IMR-90 (cell line): ENCODE results near the gene SGO2. TPM values are rescaled to one million over a fixed set of nuclear protein-coding genes. Genes with fewer than 3 reads are reported as not detected.

Experiments
- ATAC-seq: fragments of 200-7000 bp; cut with Tn5 transposase; 2 replicates; pipeline ENCODE4 v1.9.1; 2020; ENCODE audit warnings: low read depth, mild to moderate bottlenecking, moderate library complexity
- BruUV-seq: library from RNA; stranded (reverse); fragments of 400-500 nt; replicated peaks from 2 replicates; lab custom pipeline; 2021; lab: Mats Ljungman, UMichigan
- CTCF ChIA-PET: fragments of 300-600 bp; formaldehyde crosslinking; extraction: SDS; loops from one replicate; lab custom pipeline; 2021; ENCODE audit warnings: antibody characterized with exemption; lab: Yijun Ruan, JAX
- POLR2A ChIA-PET: fragments of 300-600 bp; sonication (Branson Sonifier 250); formaldehyde crosslinking; loops from one replicate; lab custom pipeline; 2022; ENCODE audit warnings: antibody characterized with exemption; ENCODE audit not compliant: unreplicated experiment; lab: Charles Lee
- DNase-seq: peaks from one replicate; pipeline ENCODE4 v3.0.0; 2013
- H2AFZ ChIP-seq: replicated peaks from 2 replicates; pipeline ENCODE3; 2013; ENCODE audit warnings: low read length, mild to moderate bottlenecking; ENCODE audit not compliant: poor library complexity
- H2AK5ac ChIP-seq: 2 replicates; pipeline ENCODE4 v1.6.1; 2013; ENCODE audit warnings: low read depth, low read length, inconsistent platforms
- H2AK9ac ChIP-seq: replicated peaks from 2 replicates; pipeline ENCODE3; 2013; ENCODE audit warnings: mild to moderate bottlenecking, low read depth, low read length, moderate library complexity; ENCODE audit not compliant: poor library complexity
- H2BK120ac ChIP-seq: 2 replicates; pipeline ENCODE4 v1.6.1; 2013; ENCODE audit warnings: low read depth, low read length, inconsistent platforms
- H2BK15ac ChIP-seq: 3 replicates; pipeline ENCODE4 v1.6.1; 2013; ENCODE audit warnings: low read depth, low read length, inconsistent platforms
- H2BK20ac ChIP-seq: 2 replicates; pipeline ENCODE4 v1.6.1; 2013; ENCODE audit warnings: low read depth, mild to moderate bottlenecking, inconsistent platforms, low read length, moderate library complexity
- H2BK5ac ChIP-seq: 2 replicates; pipeline ENCODE4 v1.6.1; 2013; ENCODE audit warnings: mild to moderate bottlenecking, low read depth, low read length, inconsistent platforms; ENCODE audit not compliant: poor library complexity, severe bottlenecking
- H3K14ac ChIP-seq: replicated peaks from 2 replicates; pipeline ENCODE4 v1.6.1; 2013; ENCODE audit warnings: low read depth, low read length, inconsistent platforms
- H3K18ac ChIP-seq: 2 replicates; pipeline ENCODE4 v1.6.1; 2013; ENCODE audit warnings: low read depth, low read length, control low read depth
- H3K23ac ChIP-seq: 2 replicates; pipeline ENCODE4 v1.6.1; 2013; ENCODE audit warnings: low read depth, low read length, inconsistent platforms
- H3K27ac ChIP-seq: 2 replicates; pipeline ENCODE4 v1.5.1; 2013; ENCODE audit warnings: mild to moderate bottlenecking, control low read depth, low read length; ENCODE audit not compliant: insufficient read depth
- H3K27me3 ChIP-seq: 2 replicates; pipeline ENCODE4 v1.6.1; 2013; ENCODE audit warnings: low read length; ENCODE audit not compliant: control insufficient read depth, insufficient read depth
- H3K36me3 ChIP-seq: 2 replicates; pipeline ENCODE4 v1.6.1; 2013; ENCODE audit warnings: low read length, mixed read lengths; ENCODE audit not compliant: control insufficient read depth, insufficient read depth
- H3K4ac ChIP-seq: 2 replicates; pipeline ENCODE4 v1.6.1; 2013; ENCODE audit warnings: low read depth, low read length, inconsistent platforms
- H3K4me1 ChIP-seq: 2 replicates; pipeline ENCODE4 v1.6.1; 2013; ENCODE audit warnings: low read length, mixed read lengths; ENCODE audit not compliant: control insufficient read depth, insufficient read depth
- H3K4me2 ChIP-seq: 2 replicates; pipeline ENCODE4 v1.6.1; 2013; ENCODE audit warnings: low read depth, mild to moderate bottlenecking, control low read depth, low read length, moderate library complexity
- H3K4me3 ChIP-seq: 2 replicates; pipeline ENCODE4 v1.5.1; 2013; ENCODE audit warnings: low read depth, mild to moderate bottlenecking, control low read depth, low read length, moderate library complexity; ENCODE audit not compliant: insufficient read depth
- H3K56ac ChIP-seq: 2 replicates; pipeline ENCODE4 v1.6.1; 2013; ENCODE audit warnings: low read length, inconsistent platforms; ENCODE audit not compliant: insufficient read depth; ENCODE audit errors: extremely low read depth
- H3K79me1 ChIP-seq, 2 experiments: 2 replicates each; pipeline ENCODE4 v1.6.1; 2013; ENCODE audit warnings: low read length in 2 of 2, inconsistent platforms in 1 of 2, low read depth in 1 of 2
- H3K9ac ChIP-seq: 2 replicates; pipeline ENCODE4 v1.6.1; 2013; ENCODE audit warnings: low read depth, low read length, control low read depth
- H3K9me1 ChIP-seq: 2 replicates; pipeline ENCODE4 v1.6.1; 2013; ENCODE audit warnings: low read length, inconsistent platforms; ENCODE audit not compliant: insufficient read depth
- H3K9me3 ChIP-seq: 2 replicates; pipeline ENCODE4 v1.6.1; 2013; ENCODE audit warnings: low read length; ENCODE audit not compliant: control insufficient read depth, insufficient read depth
- H4K20me1 ChIP-seq: 2 replicates; pipeline ENCODE4 v1.6.1; 2013; ENCODE audit warnings: low read length, inconsistent platforms; ENCODE audit not compliant: insufficient read depth
- H4K5ac ChIP-seq: 2 replicates; pipeline ENCODE4 v1.6.1; 2013; ENCODE audit warnings: mild to moderate bottlenecking, low read depth, low read length, control low read depth
- H4K8ac ChIP-seq, 2 experiments: 2 replicates each; pipeline ENCODE4 v1.6.1; 2013; ENCODE audit warnings: low read depth in 2 of 2, low read length in 2 of 2, control low read depth in 1 of 2, inconsistent platforms in 1 of 2
- H4K91ac ChIP-seq: 2 replicates; pipeline ENCODE4 v1.6.1; 2013; ENCODE audit warnings: low read depth, low read length, inconsistent platforms; ENCODE audit not compliant: insufficient read depth
- BHLHE40 ChIP-seq: fragments of 150-350 bp; IDR thresholded peaks from 2 replicates; pipeline ENCODE4 v1.6.1; 2016; ENCODE audit warnings: mild to moderate bottlenecking, low read depth, low read length
- CEBPB ChIP-seq: IDR thresholded peaks from 2 replicates; pipeline ENCODE4 v1.6.1; 2012; ENCODE audit warnings: low read depth, low read length, improper control_type of control experiment
- CHD1 ChIP-seq: IDR thresholded peaks from 2 replicates; pipeline ENCODE4 v1.6.1; 2012; ENCODE audit warnings: low read depth, low read length, improper control_type of control experiment
- CTCF ChIP-seq: conservative IDR thresholded peaks from 2 replicates; pipeline ENCODE4 v1.5.1; 2012; ENCODE audit warnings: mild to moderate bottlenecking, low read depth, low read length, improper control_type of control experiment
- ELK1 ChIP-seq: fragments of 150-350 bp; IDR thresholded peaks from 2 replicates; pipeline ENCODE4 v1.6.1; 2016; ENCODE audit warnings: low read depth, mild to moderate bottlenecking, low read length, moderate library complexity, borderline replicate concordance
- FOS ChIP-seq: fragments of 150-350 bp; IDR thresholded peaks from 2 replicates; pipeline ENCODE4 v1.6.1; 2016; ENCODE audit warnings: low read depth, low read length
- MAFK ChIP-seq: IDR thresholded peaks from 2 replicates; pipeline ENCODE4 v1.6.1; 2012; ENCODE audit warnings: low read depth, low read length, improper control_type of control experiment
- MAZ ChIP-seq: IDR thresholded peaks from 2 replicates; pipeline ENCODE4 v1.6.1; 2012; ENCODE audit warnings: low read depth, mild to moderate bottlenecking, low read length, improper control_type of control experiment, moderate library complexity, borderline replicate concordance
- MXI1 ChIP-seq: IDR thresholded peaks from 2 replicates; pipeline ENCODE4 v1.6.1; 2012; ENCODE audit warnings: low read depth, mild to moderate bottlenecking, low read length, moderate library complexity, borderline replicate concordance
- NFE2L2 ChIP-seq: fragments of 150-350 bp; IDR thresholded peaks from 2 replicates; pipeline ENCODE4 v1.6.1; 2016; ENCODE audit warnings: low read depth, mild to moderate bottlenecking, low read length
- POLR2A ChIP-seq: IDR thresholded peaks from 2 replicates; pipeline ENCODE4 v1.6.1; 2012; ENCODE audit warnings: mild to moderate bottlenecking, low read depth, low read length
- RAD21 ChIP-seq: IDR thresholded peaks from 2 replicates; pipeline ENCODE4 v1.6.1; 2012; ENCODE audit warnings: low read length, improper control_type of control experiment
- RCOR1 ChIP-seq: IDR thresholded peaks from 2 replicates; pipeline ENCODE4 v1.6.1; 2012; ENCODE audit warnings: mild to moderate bottlenecking, low read length, improper control_type of control experiment; ENCODE audit not compliant: insufficient replicate concordance
- RFX5 ChIP-seq: IDR thresholded peaks from 2 replicates; pipeline ENCODE4 v1.8.0; 2012; ENCODE audit warnings: low read depth, mild to moderate bottlenecking, low read length, moderate library complexity
- SMC3 ChIP-seq: fragments of 150-350 bp; IDR thresholded peaks from 2 replicates; pipeline ENCODE4 v1.6.1; 2016; ENCODE audit warnings: low read depth, mild to moderate bottlenecking, antibody characterized with exemption, low read length, moderate library complexity
- USF2 ChIP-seq: fragments of 150-350 bp; IDR thresholded peaks from 2 replicates; pipeline ENCODE4 v1.6.1; 2017; ENCODE audit warnings: mild to moderate bottlenecking, antibody characterized with exemption, low read length, low read depth
- WGBS, 2 experiments: methylation state at CpG; one replicate each; pipeline versions ENCODE4 v1.1.5 to v1.1.7; 2013; ENCODE audit warnings: missing lambda C conversion rate in 2 of 2; ENCODE audit not compliant: insufficient read length in 1 of 2; ENCODE audit errors: extremely low coverage in 2 of 2; 5-methylcytosine and 5-hydroxymethylcytosine counted together
- dilution Hi-C: fragments of 300-500 bp; cut with HindIII; formaldehyde crosslinking; loops from one replicate; pipeline ENCODE4 v1.14.3; 2018; ENCODE audit warnings: low sequenced_read_pairs; ENCODE audit not compliant: unreplicated experiment
- in situ Hi-C: fragments of 300-500 bp; cut with MboI; formaldehyde crosslinking; loops from 3 replicates; pipeline ENCODE4 v1.14.3; 2019; ENCODE audit warnings: low sequenced_read_pairs, inconsistent platforms, mixed read lengths
- intact Hi-C: fragments of 100-400 bp; cut with micrococcal nuclease; formaldehyde crosslinking; loops from 2 replicates; pipeline ENCODE4 v1.10.0; 2022
- polyA plus RNA-seq, 3 experiments: library from polyadenylated mRNA; depleted of rRNA; stranded (reverse); fragments of >200 nt; gene quantifications; 2 replicates each; pipeline ENCODE4 v1.2.3, GENCODE V29; 2012; ENCODE audit warnings: low replicate concordance in 1 of 3
- total RNA-seq: library from RNA; depleted of rRNA; stranded (reverse); fragments of >200 nt; gene quantifications from 2 replicates; pipeline ENCODE4 v1.2.3, GENCODE V29; 2012

Gene SGO2
- total and polyA plus RNA-seq, 2 of the 4 experiments (the other 2 are of a cell fraction), result 5.4 to 6.3 TPM

- no peaks in the 10 kb centered on the region for H3K9me3 ChIP-seq
- no peak overlapping the region for H4K5ac ChIP-seq
- no TSS peak for BruUV-seq
- no peaks in the 10 kb centered on the region; the same call in 1 of the 2 replicates for H4K20me1 ChIP-seq
- no peak overlapping the region for H2BK15ac ChIP-seq
- no peak overlapping the region for H2AK9ac ChIP-seq
- 100% methylated on average over 1 of the region's 2 CpGs; no CpG with 5 or more reads in 1 of the 2 experiments for WGBS, 2 experiments
- H2BK120ac ChIP-seq, result no peak overlapping the region
- H3K14ac ChIP-seq, result no peak overlapping the region
- H3K79me1 ChIP-seq, result peaks cover 14 to 16% of the 10 kb centered on the region in 2 experiments
- peaks cover 6% of the 10 kb centered on the region for H3K9me1 ChIP-seq
- no peak overlapping the region for H3K4ac ChIP-seq
- in situ Hi-C loops, result no loop called here
- no peak overlapping the region for H3K4me2 ChIP-seq
- peaks cover 6% of the 10 kb centered on the region for H3K36me3 ChIP-seq
- POLR2A ChIA-PET, result no interaction called here
- H2AK5ac ChIP-seq, result no peak overlapping the region
- no peak overlapping the region for H2BK20ac ChIP-seq
- ATAC-seq, result no peak
- H3K27ac ChIP-seq, result no peak overlapping the region
- no peak for DNase-seq
- TF ChIP-seq POLR2A (no peak), CEBPB (no peak), CHD1 (no peak), BHLHE40 (no peak), ELK1 (no peak), MXI1 (no peak), MAFK (no peak), FOS (no peak), RFX5 (no peak), CTCF (no peak), SMC3 (no peak), USF2 (no peak), MAZ (no peak), RCOR1 (no peak), NFE2L2 (no peak), RAD21 (no peak)
- no peak overlapping the region for H3K56ac ChIP-seq
- no peak overlapping the region for H3K9ac ChIP-seq
- CTCF ChIA-PET, result no interaction called here
- intact Hi-C loops, result no loop called here
- H3K23ac ChIP-seq, result no peak overlapping the region
- H2AFZ ChIP-seq, result no peak overlapping the region
- H2BK5ac ChIP-seq, result no peak overlapping the region
- H3K18ac ChIP-seq, result no peak overlapping the region
- dilution Hi-C loops, result no loop called here
- H3K27me3 ChIP-seq, result 0 out of 2 replicates have a peak, but pooled peaks cover 2% of the 10 kb centered on the region
- no peak overlapping the region for H3K4me3 ChIP-seq
- H3K4me1 ChIP-seq, result 0 out of 2 replicates have a peak, but pooled peaks cover 2% of the 10 kb centered on the region
- no peak overlapping the region for H4K91ac ChIP-seq
- H4K8ac ChIP-seq, result no peak overlapping the region
Measured at GRCh38 chr2:200507179-200507578, 18.8 kb upstream of the SGO2 start.
